H9 (cell line): Measurements from ENCODE around the gene EPB41L2. TPM values are rescaled to one million over a fixed set of nuclear protein-coding genes. Genes with fewer than 3 reads are reported as not detected.

Experiments used
- DNase-seq: peaks from one replicate; pipeline ENCODE4 v3.0.0-alpha.2; 2017
- H2AFZ ChIP-seq: one replicate; pipeline ENCODE4 v1.6.1; 2013; ENCODE audit warnings: mild to moderate bottlenecking, low read length, control low read depth, moderate library complexity
- H2AK5ac ChIP-seq: 2 replicates; pipeline ENCODE4 v1.6.1; 2013; ENCODE audit warnings: low read length, control low read depth, mixed read lengths; ENCODE audit not compliant: insufficient read length
- H2BK120ac ChIP-seq: one replicate; pipeline ENCODE4 v1.6.1; 2013; ENCODE audit warnings: low read depth, mild to moderate bottlenecking, low read length, control low read depth, inconsistent platforms; ENCODE audit not compliant: poor library complexity, severe bottlenecking
- H2BK12ac ChIP-seq: 2 replicates; pipeline ENCODE4 v1.6.1; 2013; ENCODE audit warnings: low read length, control low read depth, mixed read lengths, low read depth; ENCODE audit not compliant: insufficient read length
- H2BK15ac ChIP-seq: 2 replicates; pipeline ENCODE4 v1.6.1; 2013; ENCODE audit warnings: low read depth, low read length, control low read depth
- H2BK20ac ChIP-seq: one replicate; pipeline ENCODE4 v1.6.1; 2013; ENCODE audit warnings: low read depth, mild to moderate bottlenecking, low read length, control low read depth, inconsistent platforms; ENCODE audit not compliant: poor library complexity, severe bottlenecking
- H2BK5ac ChIP-seq: 2 replicates; pipeline ENCODE4 v1.6.1; 2013; ENCODE audit warnings: low read length, control low read depth, mixed read lengths; ENCODE audit not compliant: insufficient read length
- H3K14ac ChIP-seq: 2 replicates; pipeline ENCODE4 v1.6.1; 2013; ENCODE audit warnings: low read length, control low read depth; ENCODE audit not compliant: insufficient read depth
- H3K18ac ChIP-seq: 2 replicates; pipeline ENCODE4 v1.6.1; 2013; ENCODE audit warnings: low read depth, mild to moderate bottlenecking, mixed read lengths, low read length, control low read depth; ENCODE audit not compliant: insufficient read length
- H3K23ac ChIP-seq: 2 replicates; pipeline ENCODE4 v1.6.1; 2013; ENCODE audit warnings: low read length, control low read depth, mixed read lengths, low read depth; ENCODE audit not compliant: insufficient read length
- H3K23me2 ChIP-seq: 2 replicates; pipeline ENCODE4 v1.6.1; 2013; ENCODE audit warnings: low read depth, mild to moderate bottlenecking, mixed read lengths, low read length, control low read depth; ENCODE audit not compliant: insufficient read length, poor library complexity, severe bottlenecking
- H3K27ac ChIP-seq: 2 replicates; pipeline ENCODE4 v1.5.1; 2013; ENCODE audit warnings: low read length, control low read depth, mixed read lengths, low read depth; ENCODE audit not compliant: insufficient read length
- H3K27me3 ChIP-seq: 2 replicates; pipeline ENCODE4 v1.6.1; 2013; ENCODE audit warnings: low read length, control low read depth, inconsistent platforms; ENCODE audit not compliant: insufficient read depth
- H3K4ac ChIP-seq: 2 replicates; pipeline ENCODE4 v1.6.1; 2013; ENCODE audit warnings: low read depth, mild to moderate bottlenecking, control low read depth, inconsistent platforms, low read length, moderate library complexity
- H3K4me1 ChIP-seq: 2 replicates; pipeline ENCODE4 v1.6.1; 2013; ENCODE audit warnings: low read length, control low read depth, inconsistent platforms; ENCODE audit not compliant: insufficient read depth
- H3K4me2 ChIP-seq: 2 replicates; pipeline ENCODE4 v1.6.1; 2013; ENCODE audit warnings: low read length, control low read depth, mixed read lengths; ENCODE audit not compliant: insufficient read length, insufficient read depth
- H3K56ac ChIP-seq: 2 replicates; pipeline ENCODE4 v1.6.1; 2013; ENCODE audit warnings: low read depth, mild to moderate bottlenecking, mixed read lengths, low read length, control low read depth; ENCODE audit not compliant: insufficient read length
- H3K79me1 ChIP-seq: 2 replicates; pipeline ENCODE4 v1.6.1; 2013; ENCODE audit warnings: low read depth, mild to moderate bottlenecking, moderate library complexity, low read length, control low read depth, inconsistent platforms; ENCODE audit not compliant: insufficient read depth, poor library complexity, severe bottlenecking
- H3K79me2 ChIP-seq: 2 replicates; pipeline ENCODE4 v1.6.1; 2013; ENCODE audit warnings: low read length, control low read depth, inconsistent platforms; ENCODE audit not compliant: insufficient read depth
- H3K9ac ChIP-seq: 2 replicates; pipeline ENCODE4 v1.6.1; 2013; ENCODE audit warnings: low read length, control low read depth, mixed read lengths; ENCODE audit not compliant: insufficient read length; ENCODE audit errors: extremely low read depth
- H3K9me3 ChIP-seq: one replicate; pipeline ENCODE4 v1.6.1; 2013; ENCODE audit warnings: low read depth, low read length, inconsistent platforms; ENCODE audit not compliant: control insufficient read depth
- H3T11ph ChIP-seq: one replicate; pipeline ENCODE4 v1.6.1; 2013; ENCODE audit warnings: mild to moderate bottlenecking, low read length, control low read depth, inconsistent platforms
- H4K20me1 ChIP-seq: one replicate; pipeline ENCODE4 v1.6.1; 2013; ENCODE audit not compliant: control insufficient read depth, insufficient read length, insufficient read depth
- H4K5ac ChIP-seq: 2 replicates; pipeline ENCODE4 v1.6.1; 2013; ENCODE audit warnings: low read depth, mild to moderate bottlenecking, mixed read lengths, low read length, control low read depth; ENCODE audit not compliant: insufficient read length
- H4K8ac ChIP-seq: replicated peaks from 2 replicates; pipeline ENCODE4 v1.6.1; 2013; ENCODE audit warnings: low read length, control low read depth, mixed read lengths, low read depth; ENCODE audit not compliant: insufficient read length
- H4K91ac ChIP-seq: 2 replicates; pipeline ENCODE4 v1.6.1; 2013; ENCODE audit warnings: low read depth, mild to moderate bottlenecking, moderate library complexity, mixed read lengths, low read length, control low read depth; ENCODE audit not compliant: insufficient read length
- H3K27ac Mint-ChIP-seq, 3 experiments: 2 replicates in 2 of 3; 3 replicates in 1 of 3; pipeline ENCODE4 v1.8.0; 2020 to 2021; ENCODE audit warnings: mixed read lengths in 3 of 3, mild to moderate bottlenecking in 1 of 3, moderate library complexity in 1 of 3
- H3K27me3 Mint-ChIP-seq: 2 replicates; pipeline ENCODE4 v1.8.0; 2021; ENCODE audit warnings: low read depth, mild to moderate bottlenecking, moderate library complexity, mixed read lengths
- H3K36me3 Mint-ChIP-seq, 3 experiments: 2 replicates in 2 of 3; 3 replicates in 1 of 3; pipeline ENCODE4 v1.8.0; 2020 to 2021; ENCODE audit warnings: low read depth in 3 of 3, mixed read lengths in 3 of 3; ENCODE audit not compliant: insufficient read depth in 1 of 3
- H3K4me1 Mint-ChIP-seq, 2 experiments: 2 replicates each; pipeline ENCODE4 v1.8.0; 2020; ENCODE audit warnings: mixed read lengths in 2 of 2
- H3K4me3 Mint-ChIP-seq, 2 experiments: 2 replicates in 1 of 2; 3 replicates in 1 of 2; pipeline ENCODE4 v1.8.0; 2020 to 2021; ENCODE audit warnings: mild to moderate bottlenecking in 2 of 2, mixed read lengths in 2 of 2, moderate library complexity in 1 of 2
- H3K9me3 Mint-ChIP-seq, 2 experiments: 2 replicates in 1 of 2; 3 replicates in 1 of 2; pipeline ENCODE4 v1.8.0; 2020; ENCODE audit warnings: mild to moderate bottlenecking in 2 of 2, mixed read lengths in 2 of 2, moderate library complexity in 1 of 2
- WGBS: extraction: QIAGEN DNeasy Blood & Tissue Kit; methylation state at CpG from one replicate; pipeline ENCODE4 v1.1.7; 2013; ENCODE audit warnings: missing lambda C conversion rate, low lambda C conversion rate, mixed read lengths; ENCODE audit not compliant: insufficient read length; ENCODE audit errors: extremely low coverage; 5-methylcytosine and 5-hydroxymethylcytosine counted together
- total RNA-seq: library from RNA; stranded (reverse); gene quantifications from 2 replicates; pipeline ENCODE4 v1.2.1, GENCODE V29; 2021
- TF ChIP-seq, protein P1 (sequence below): fragments of 200-600 bp; sonication (generic); conservative IDR thresholded peaks from 3 replicates; pipeline ENCODE4 v1.8.0; 2021; ENCODE audit warnings: antibody characterized with exemption, mild to moderate bottlenecking

EPB41L2 gene
- total RNA-seq, 1 experiment from 2014 or later = 90.2 TPM

DNA sequence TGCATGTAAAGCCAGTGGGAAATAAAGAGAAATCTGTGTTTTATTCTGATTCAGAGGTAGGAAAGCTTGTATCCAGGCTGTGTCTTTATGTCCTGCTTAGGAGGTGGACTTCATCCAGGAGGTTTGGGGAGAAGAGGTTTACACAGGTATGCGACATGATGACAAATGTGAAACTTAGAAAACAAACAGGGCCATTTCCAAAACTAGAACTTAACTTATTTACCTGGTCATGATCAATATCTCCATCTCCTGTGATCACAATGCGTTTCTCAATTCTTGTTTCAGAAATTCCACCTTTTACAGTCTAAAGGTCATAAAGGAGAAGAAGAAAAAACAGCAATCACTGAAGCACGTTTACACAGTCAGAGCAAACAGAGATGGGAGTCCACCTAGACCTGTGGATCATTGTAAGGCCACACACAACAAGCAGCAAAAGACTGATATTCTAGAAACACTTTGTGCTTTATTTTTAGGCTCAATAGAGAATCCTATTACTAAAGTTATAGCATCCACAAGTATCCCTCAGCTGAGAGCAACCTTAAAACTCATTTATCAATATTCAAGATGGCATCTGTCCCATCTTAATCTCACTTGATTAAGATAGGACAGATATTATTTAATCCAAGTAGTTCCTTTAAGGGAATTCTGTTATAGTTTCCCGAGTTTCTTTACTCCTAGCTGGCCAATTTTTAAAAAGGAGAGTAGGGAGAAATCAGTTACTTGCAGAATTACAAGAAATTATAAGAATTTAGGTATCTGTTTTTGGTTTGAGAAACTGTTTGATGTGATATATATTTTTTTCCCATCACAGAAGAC, 199.4 kb downstream of the EPB41L2 start:
- Mint-ChIP-seq H3K4me3 (no peak overlapping the region), H3K27me3 (no peaks in the 10 kb centered on the region)
- no CpG with 5 or more reads among the region's 4 CpGs for WGBS

More for the DNA sequence above, 199.4 kb downstream of the EPB41L2 start:
- Histone ChIP-seq H3K9ac (no peak overlapping the region), H2BK20ac (no peak overlapping the region), H2BK120ac (no peak overlapping the region), H4K20me1 (no peaks in the 10 kb centered on the region), H3K4ac (no peak overlapping the region), H3K14ac (no peak overlapping the region), H4K5ac (no peak overlapping the region), H3K4me1 (no peaks in the 10 kb centered on the region), H3K27ac (no peak overlapping the region), H3K9me3 (no peaks in the 10 kb centered on the region), H2BK15ac (no peak overlapping the region), H3K79me2 (no peaks in the 10 kb centered on the region; the same call in 1 of the 2 replicates), H3K56ac (no peak overlapping the region), H3K27me3 (no peaks in the 10 kb centered on the region), H2AK5ac (no peak overlapping the region), H3K23me2 (no peaks in the 10 kb centered on the region), H2BK12ac (no peak overlapping the region), H3K23ac (no peak overlapping the region), H3K79me1 (no peaks in the 10 kb centered on the region), H2AFZ (no peak overlapping the region), H3T11ph (no peak overlapping the region), H3K4me2 (no peak overlapping the region), H3K18ac (no peak overlapping the region), H4K8ac (no peak overlapping the region), H4K91ac (no peak overlapping the region), H2BK5ac (no peak overlapping the region)
- TF ChIP-seq, protein P1, sequence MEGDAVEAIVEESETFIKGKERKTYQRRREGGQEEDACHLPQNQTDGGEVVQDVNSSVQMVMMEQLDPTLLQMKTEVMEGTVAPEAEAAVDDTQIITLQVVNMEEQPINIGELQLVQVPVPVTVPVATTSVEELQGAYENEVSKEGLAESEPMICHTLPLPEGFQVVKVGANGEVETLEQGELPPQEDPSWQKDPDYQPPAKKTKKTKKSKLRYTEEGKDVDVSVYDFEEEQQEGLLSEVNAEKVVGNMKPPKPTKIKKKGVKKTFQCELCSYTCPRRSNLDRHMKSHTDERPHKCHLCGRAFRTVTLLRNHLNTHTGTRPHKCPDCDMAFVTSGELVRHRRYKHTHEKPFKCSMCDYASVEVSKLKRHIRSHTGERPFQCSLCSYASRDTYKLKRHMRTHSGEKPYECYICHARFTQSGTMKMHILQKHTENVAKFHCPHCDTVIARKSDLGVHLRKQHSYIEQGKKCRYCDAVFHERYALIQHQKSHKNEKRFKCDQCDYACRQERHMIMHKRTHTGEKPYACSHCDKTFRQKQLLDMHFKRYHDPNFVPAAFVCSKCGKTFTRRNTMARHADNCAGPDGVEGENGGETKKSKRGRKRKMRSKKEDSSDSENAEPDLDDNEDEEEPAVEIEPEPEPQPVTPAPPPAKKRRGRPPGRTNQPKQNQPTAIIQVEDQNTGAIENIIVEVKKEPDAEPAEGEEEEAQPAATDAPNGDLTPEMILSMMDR = no peak
- no peak for DNase-seq
- Mint-ChIP-seq H3K27ac (peak overlapping the region in 1 of 3 experiments; percentile 60; a peak in 1 of 7 replicates), H3K36me3 (peaks cover 8 to 15% (median 9%) of the 10 kb centered on the region in 3 experiments), H3K4me1 (peaks cover 11 to 15% of the 10 kb centered on the region in 2 experiments), H3K9me3 (no peaks in the 10 kb centered on the region)
